ENCODE results near the gene MED23.

The MED23 gene

GRCh38 chr6:131600716-131601115 is 27.3 kb downstream of the MED23 start:
- TF ChIP-seq CTCF (IDR thresholded peaks at IDR 0.05): no peak
- H3K4me1 ChIP-seq (ENCODE audit: control insufficient read depth in 1 of 2, insufficient read depth in 1 of 2, low read depth in 1 of 2, low read length in 1 of 2): no peaks in the 10 kb centered on the region
- H3K4me3 ChIP-seq (ENCODE audit: low read depth in 1 of 2, low read length in 1 of 2): no peak overlapping the region
- H3K9me3 ChIP-seq: no peaks in the 10 kb centered on the region
- H3K27me3 ChIP-seq: no peaks in the 10 kb centered on the region
- no peak overlapping the region for H3K27ac ChIP-seq
- H3K36me3 ChIP-seq: peaks cover 97% of the 10 kb centered on the region

DNA sequence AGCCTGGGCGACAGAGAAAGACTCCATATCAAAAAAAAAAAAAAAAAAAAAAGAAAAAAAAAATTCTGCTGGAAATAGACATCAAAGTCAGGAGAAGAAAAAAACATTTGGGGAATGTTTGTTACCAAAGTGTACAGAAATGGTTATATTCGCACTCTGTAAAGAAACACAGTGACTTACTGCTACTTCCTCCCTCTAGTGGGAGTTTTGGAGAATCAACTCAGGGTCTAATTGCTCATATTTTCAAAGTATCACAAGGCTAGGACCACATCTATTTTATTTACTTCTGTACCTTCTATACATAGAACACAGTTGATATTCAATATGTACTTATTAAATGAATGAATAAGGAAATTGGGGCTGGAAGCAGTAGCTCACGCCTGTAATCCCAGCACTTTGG is 30.6 kb downstream of the MED23 start:
- H3K4me1 ChIP-seq (ENCODE audit: control insufficient read depth in 1 of 2, insufficient read depth in 1 of 2, low read depth in 1 of 2, low read length in 1 of 2): no peaks in the 10 kb centered on the region
- TF ChIP-seq CTCF (IDR thresholded peaks at IDR 0.05): no peak

GRCh38 chr6:131594074-131594473 is 34.0 kb downstream of the MED23 start:
- Histone ChIP-seq H3K9me3 (no peaks in the 10 kb centered on the region), H3K27me3 (no peaks in the 10 kb centered on the region), H3K4me1 (ENCODE audit: control insufficient read depth in 1 of 2, insufficient read depth in 1 of 2, low read depth in 1 of 2, low read length in 1 of 2) (no peaks in the 10 kb centered on the region), H3K36me3 (peaks cover 97% of the 10 kb centered on the region), H3K27ac (no peak overlapping the region), H3K4me3 (ENCODE audit: low read depth in 1 of 2, low read length in 1 of 2) (no peak overlapping the region)
- no peak for TF ChIP-seq CTCF (IDR thresholded peaks at IDR 0.05)

More for the DNA sequence above, 30.6 kb downstream of the MED23 start:
- Histone ChIP-seq H3K36me3 (peaks cover 97% of the 10 kb centered on the region), H3K27me3 (no peaks in the 10 kb centered on the region), H3K27ac (no peak overlapping the region), H3K9me3 (no peaks in the 10 kb centered on the region), H3K4me3 (ENCODE audit: low read depth in 1 of 2, low read length in 1 of 2) (no peak overlapping the region)

DNA sequence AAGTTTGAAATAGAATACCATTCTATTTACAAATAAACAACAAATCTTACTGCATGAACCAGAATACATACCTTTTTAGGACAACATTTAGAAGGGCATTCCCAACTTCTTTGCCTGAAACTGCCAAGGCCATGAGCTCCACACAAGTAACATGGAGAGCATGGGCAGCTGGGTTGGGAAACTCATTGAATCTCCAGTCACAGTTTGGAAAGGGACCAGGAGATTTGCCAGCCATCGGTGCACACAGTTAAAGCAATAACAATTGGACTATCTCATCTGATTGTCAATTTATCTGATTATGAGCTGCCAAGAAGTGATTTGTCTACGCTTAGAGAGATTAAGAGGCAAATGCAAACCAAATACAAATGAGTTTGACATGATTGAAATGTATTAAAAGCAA is 35.1 kb downstream of the MED23 start:
- Histone ChIP-seq H3K9me3 (no peaks in the 10 kb centered on the region), H3K4me3 (ENCODE audit: low read depth in 1 of 2, low read length in 1 of 2) (no peak overlapping the region), H3K27ac (no peak overlapping the region), H3K4me1 (ENCODE audit: control insufficient read depth in 1 of 2, insufficient read depth in 1 of 2, low read depth in 1 of 2, low read length in 1 of 2) (no peaks in the 10 kb centered on the region), H3K27me3 (no peaks in the 10 kb centered on the region), H3K36me3 (peaks cover 97% of the 10 kb centered on the region)
- TF ChIP-seq CTCF (IDR thresholded peaks at IDR 0.05): no peak

GRCh38 chr6:131588643-131589042 is 39.4 kb downstream of the MED23 start:
- no peak overlapping the region for H3K27ac ChIP-seq
- H3K4me3 ChIP-seq (ENCODE audit: low read depth in 1 of 2, low read length in 1 of 2): no peak overlapping the region
- H3K4me1 ChIP-seq (ENCODE audit: control insufficient read depth in 1 of 2, insufficient read depth in 1 of 2, low read depth in 1 of 2, low read length in 1 of 2): no peaks in the 10 kb centered on the region
- no peaks in the 10 kb centered on the region for H3K9me3 ChIP-seq
- no peaks in the 10 kb centered on the region for H3K27me3 ChIP-seq
- TF ChIP-seq CTCF (IDR thresholded peaks at IDR 0.05): no peak
- H3K36me3 ChIP-seq: peaks cover 100% of the 10 kb centered on the region

- Histone ChIP-seq H3K4me1 (ENCODE audit: control insufficient read depth in 1 of 2, insufficient read depth in 1 of 2, low read depth in 1 of 2, low read length in 1 of 2) (no peaks in the 10 kb centered on the region), H3K4me3 (ENCODE audit: low read depth in 1 of 2, low read length in 1 of 2) (no peak overlapping the region), H3K9me3 (no peaks in the 10 kb centered on the region), H3K27me3 (no peaks in the 10 kb centered on the region), H3K27ac (no peak overlapping the region), H3K36me3 (peaks cover 100% of the 10 kb centered on the region)
- TF ChIP-seq CTCF (IDR thresholded peaks at IDR 0.05): no peak
Observed at GRCh38 chr6:131587909-131588308, 40.1 kb downstream of the MED23 start.
